Activated T-helper 2 cell treated with anti-CD3 and anti-CD28 coated beads, Interferon-gamma antibody, Interleukin-2, Interleukin-4, amounts not matched to agents 10 μg/mL and 5 μg/mL and 100 μg/mL, durations not matched to agents 14 hours and 24 hours and 36 hours (primary cell): ENCODE results near the gene SAMD4A. TPM values are rescaled to one million over a fixed set of nuclear protein-coding genes. Genes with fewer than 3 reads are reported as not detected.
"Not testable (repeated sequence)": the region's sequence is repeated elsewhere in the genome, so short reads cannot be mapped to it uniquely, and the experiment has no call there.

Experiments
- DNase-seq: peaks from one replicate; pipeline ENCODE4 v3.0.0; 2021; ENCODE audit warnings: low spot score
- H3K27ac Mint-ChIP-seq: one replicate; pipeline ENCODE4 v1.8.0; 2021; ENCODE audit warnings: mixed read lengths
- H3K27me3 Mint-ChIP-seq: one replicate; pipeline ENCODE4 v1.8.0; 2021; ENCODE audit warnings: low read depth, mixed read lengths
- H3K36me3 Mint-ChIP-seq: one replicate; pipeline ENCODE4 v1.8.0; 2021; ENCODE audit warnings: low read depth, mixed read lengths
- H3K4me1 Mint-ChIP-seq: one replicate; pipeline ENCODE4 v1.8.0; 2021; ENCODE audit warnings: low read depth, mixed read lengths
- H3K4me3 Mint-ChIP-seq: one replicate; pipeline ENCODE4 v1.8.0; 2021; ENCODE audit warnings: low read depth, mild to moderate bottlenecking, moderate library complexity, mixed read lengths
- H3K9me3 Mint-ChIP-seq: one replicate; pipeline ENCODE4 v1.8.0; 2021; ENCODE audit warnings: mixed read lengths
- intact Hi-C: fragments of 100-400 bp; cut with micrococcal nuclease; formaldehyde crosslinking; loops from one replicate; pipeline ENCODE4 v1.15.1; 2023
- total RNA-seq: library from RNA; stranded (reverse); gene quantifications from 2 replicates; pipeline ENCODE4 v1.2.3, GENCODE V29; 2022

Gene SAMD4A
- total RNA-seq, 1 donor from 2014 or later: 4.3 TPM

- Mint-ChIP-seq H3K27me3 (peaks cover 24% of the 10 kb centered on the region), H3K36me3 (no peaks in the 10 kb centered on the region), H3K4me3 (no peak overlapping the region), H3K27ac (no peak overlapping the region), H3K9me3 (no peaks in the 10 kb centered on the region), H3K4me1 (no peaks in the 10 kb centered on the region)
- intact Hi-C loops: no loop called here
- DNase-seq: no peak
These were observed 43.4 kb downstream of the SAMD4A start for GRCh38 chr14:54610051-54610977.

- Mint-ChIP-seq H3K36me3 (no peaks in the 10 kb centered on the region), H3K4me1 (peaks cover 12% of the 10 kb centered on the region), H3K4me3 (no peak overlapping the region), H3K27ac (no peak overlapping the region), H3K9me3 (no peaks in the 10 kb centered on the region), H3K27me3 (peaks cover 23% of the 10 kb centered on the region)
- intact Hi-C loops: no loop called here
- no peak for DNase-seq
These were observed 47.4 kb downstream of the SAMD4A start for GRCh38 chr14:54614296-54614695.

- H3K27me3 Mint-ChIP-seq: peaks cover 14% of the 10 kb centered on the region
- intact Hi-C loops: no loop called here
- H3K27ac Mint-ChIP-seq: no peak overlapping the region
- peaks cover 16% of the 10 kb centered on the region for H3K4me1 Mint-ChIP-seq
- DNase-seq: no peak
- H3K4me3 Mint-ChIP-seq: no peak overlapping the region
- H3K36me3 Mint-ChIP-seq: no peaks in the 10 kb centered on the region
- peaks cover 10% of the 10 kb centered on the region for H3K9me3 Mint-ChIP-seq
These were observed 50.5 kb downstream of the SAMD4A start for GRCh38 chr14:54617467-54617866.

GRCh38 chr14:54621686-54622085 lies 54.8 kb downstream of the SAMD4A start:
- no peak for DNase-seq
- peaks cover 3% of the 10 kb centered on the region for H3K36me3 Mint-ChIP-seq
- peaks cover 34% of the 10 kb centered on the region for H3K4me1 Mint-ChIP-seq
- H3K27me3 Mint-ChIP-seq: peaks cover 3% of the 10 kb centered on the region
- H3K27ac Mint-ChIP-seq: no peak overlapping the region
- H3K9me3 Mint-ChIP-seq: peaks cover 16% of the 10 kb centered on the region
- intact Hi-C loops: loop anchor here (10.0 kb wide), 1 partner anchor 53 kb away; no protein-coding TSS in a partner anchor
- no peak overlapping the region for H3K4me3 Mint-ChIP-seq

DNA sequence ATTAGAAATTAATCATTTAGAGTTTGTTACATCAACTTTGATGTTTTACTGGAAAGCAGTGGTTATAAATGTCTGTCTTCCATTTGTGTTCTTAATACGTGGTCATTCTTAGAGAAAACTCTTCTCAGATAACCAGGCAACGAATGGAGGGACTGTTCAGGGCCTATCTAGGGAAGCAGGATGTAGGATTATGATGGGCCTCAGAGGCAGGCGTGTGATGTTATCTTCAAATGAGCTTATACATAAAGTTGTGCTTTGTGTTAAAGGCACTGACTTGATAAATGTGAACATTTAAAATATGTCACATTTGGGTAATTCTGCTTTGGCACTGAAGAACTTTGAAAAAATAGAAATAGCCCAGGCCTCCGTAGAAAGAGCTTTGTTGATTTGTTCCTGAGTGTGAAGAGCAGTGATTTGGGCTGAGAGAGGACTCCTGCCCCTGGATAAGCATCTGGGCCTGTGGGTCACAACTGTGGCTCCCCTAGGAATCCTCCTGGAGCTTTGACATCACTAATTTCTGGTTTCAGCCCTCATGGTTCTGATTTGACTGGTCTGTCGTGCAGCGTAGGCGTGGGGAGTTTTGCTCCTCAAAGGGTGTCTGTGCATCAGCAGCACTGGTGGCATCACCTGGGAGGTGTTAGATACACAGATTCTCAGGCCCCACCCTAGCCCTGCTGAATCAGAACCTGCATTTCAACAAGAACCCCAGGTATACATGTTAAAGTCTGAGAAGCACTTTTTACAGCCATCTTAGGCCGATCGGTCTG lies 55.4 kb downstream of the SAMD4A start:
- Mint-ChIP-seq H3K4me1 (peaks cover 37% of the 10 kb centered on the region), H3K27me3 (peaks cover 3% of the 10 kb centered on the region), H3K4me3 (no peak overlapping the region), H3K27ac (no peak overlapping the region), H3K36me3 (peaks cover 3% of the 10 kb centered on the region), H3K9me3 (peaks cover 16% of the 10 kb centered on the region)
- intact Hi-C loops: loop anchor here (10.0 kb wide), 1 partner anchor 52 kb away; no protein-coding TSS in a partner anchor
- no peak for DNase-seq

- intact Hi-C loops: loop anchor here (10.0 kb wide), 1 partner anchor 51 kb away; no protein-coding TSS in a partner anchor
- H3K9me3 Mint-ChIP-seq: peaks cover 16% of the 10 kb centered on the region
- no peak overlapping the region for H3K4me3 Mint-ChIP-seq
- H3K36me3 Mint-ChIP-seq: peaks cover 3% of the 10 kb centered on the region
- H3K4me1 Mint-ChIP-seq: peaks cover 40% of the 10 kb centered on the region
- peaks cover 3% of the 10 kb centered on the region for H3K27me3 Mint-ChIP-seq
- H3K27ac Mint-ChIP-seq: no peak overlapping the region
- no peak for DNase-seq
These were observed 56.5 kb downstream of the SAMD4A start for GRCh38 chr14:54623279-54624004.

- not testable (repeated sequence) for DNase-seq, H3K27ac Mint-ChIP-seq, H3K27me3 Mint-ChIP-seq, H3K36me3 Mint-ChIP-seq, H3K4me3 Mint-ChIP-seq
- H3K9me3 Mint-ChIP-seq: peaks cover 16% of the 10 kb centered on the region
- intact Hi-C loops: loop anchor here (10.0 kb wide), 1 partner anchor 51 kb away; no protein-coding TSS in a partner anchor
- peaks cover 44% of the 10 kb centered on the region for H3K4me1 Mint-ChIP-seq
These were observed 57.1 kb downstream of the SAMD4A start for GRCh38 chr14:54624005-54624358.

GRCh38 chr14:54625112-54625511 lies 58.2 kb downstream of the SAMD4A start:
- intact Hi-C loops: loop anchor here (5.0 to 10.0 kb wide), 3 partner anchors 50 to 147 kb away; partner anchors contain the start of gene SAMD4A
- peaks cover 3% of the 10 kb centered on the region for H3K36me3 Mint-ChIP-seq
- H3K9me3 Mint-ChIP-seq: peaks cover 10% of the 10 kb centered on the region
- H3K27me3 Mint-ChIP-seq: no peaks in the 10 kb centered on the region
- no peak overlapping the region for H3K27ac Mint-ChIP-seq
- DNase-seq: no peak
- peaks cover 50% of the 10 kb centered on the region for H3K4me1 Mint-ChIP-seq
- H3K4me3 Mint-ChIP-seq: no peak overlapping the region

- Mint-ChIP-seq H3K9me3 (peaks cover 8% of the 10 kb centered on the region), H3K27me3 (no peaks in the 10 kb centered on the region), H3K36me3 (peaks cover 7% of the 10 kb centered on the region), H3K27ac (peak overlapping the region; percentile 76), H3K4me1 (peaks cover 49% of the 10 kb centered on the region), H3K4me3 (peak overlapping the region; percentile 52)
- DNase-seq: no peak
- intact Hi-C loops: loop anchor here (1.0 to 10.0 kb wide), 5 partner anchors 20 to 145 kb away; partner anchors contain the start of gene SAMD4A
These were observed 60.3 kb downstream of the SAMD4A start for GRCh38 chr14:54627219-54627539.

DNA sequence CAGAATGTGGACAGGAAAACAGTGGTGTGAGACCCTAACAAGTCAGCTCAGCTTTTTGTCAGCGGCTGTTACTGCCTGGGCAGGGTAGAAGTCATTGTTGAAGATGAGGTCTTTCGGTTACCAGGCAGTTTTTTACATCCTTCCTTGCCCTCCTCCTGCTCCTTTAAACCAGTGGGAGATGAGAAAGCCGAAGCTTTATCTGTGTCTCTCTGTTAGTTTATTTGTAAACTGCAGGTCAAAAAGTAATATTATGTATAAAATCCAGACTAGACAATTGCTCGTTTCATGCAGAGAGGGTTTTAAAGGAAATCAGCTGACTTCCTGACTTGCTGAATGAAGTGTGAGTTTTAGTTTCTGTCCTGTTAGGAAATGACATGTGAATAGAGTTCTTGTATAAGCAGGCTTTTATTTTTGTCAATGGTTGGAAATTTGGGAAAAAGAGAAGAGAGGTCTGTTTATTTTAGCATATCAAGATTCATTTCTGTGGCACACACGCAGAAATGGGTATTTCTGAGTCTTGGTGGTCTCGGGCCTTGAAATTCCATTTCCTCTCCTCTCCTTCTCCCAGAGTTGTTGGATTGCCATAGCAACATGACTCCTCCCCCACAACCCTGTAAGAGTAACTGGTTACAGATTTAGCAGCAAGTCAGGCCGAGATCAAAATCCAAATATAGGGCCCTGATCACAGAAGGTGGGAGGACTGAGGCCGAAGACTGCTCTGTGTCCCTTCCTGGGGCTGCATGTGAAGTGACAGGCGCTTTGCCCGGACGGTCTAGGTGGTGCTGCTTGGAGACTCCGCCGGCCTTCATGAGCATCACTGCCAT lies 60.8 kb downstream of the SAMD4A start:
- peaks cover 7% of the 10 kb centered on the region for H3K36me3 Mint-ChIP-seq
- DNase-seq: peak; percentile 27
- H3K4me1 Mint-ChIP-seq: peaks cover 44% of the 10 kb centered on the region
- intact Hi-C loops: loop anchor here (1.0 to 10.0 kb wide), 5 partner anchors 19 to 145 kb away; partner anchors contain the start of gene SAMD4A
- H3K27ac Mint-ChIP-seq: peak overlapping the region; percentile 76
- peaks cover 12% of the 10 kb centered on the region for H3K9me3 Mint-ChIP-seq
- H3K4me3 Mint-ChIP-seq: peak overlapping the region; percentile 52
- no peaks in the 10 kb centered on the region for H3K27me3 Mint-ChIP-seq

- peaks cover 1% of the 10 kb centered on the region for H3K27me3 Mint-ChIP-seq
- H3K4me3 Mint-ChIP-seq: no peak overlapping the region
- peaks cover 5% of the 10 kb centered on the region for H3K9me3 Mint-ChIP-seq
- H3K4me1 Mint-ChIP-seq: peaks cover 39% of the 10 kb centered on the region
- no peak for DNase-seq
- H3K36me3 Mint-ChIP-seq: peaks cover 6% of the 10 kb centered on the region
- intact Hi-C loops: loop anchor here (5.0 to 10.0 kb wide), 3 partner anchors 46 to 143 kb away; partner anchors contain the start of gene SAMD4A
- no peak overlapping the region for H3K27ac Mint-ChIP-seq
These were observed 62.3 kb downstream of the SAMD4A start for GRCh38 chr14:54629183-54629582.
